HG03571 (cell line): ENCODE results near the gene SCLY.

Source experiments
- ATAC-seq: cut with Tn5 transposase; IDR thresholded peaks from one replicate; pipeline ENCODE4 v1.9.1; 2021; ENCODE audit not compliant: unreplicated experiment

Gene SCLY

DNA sequence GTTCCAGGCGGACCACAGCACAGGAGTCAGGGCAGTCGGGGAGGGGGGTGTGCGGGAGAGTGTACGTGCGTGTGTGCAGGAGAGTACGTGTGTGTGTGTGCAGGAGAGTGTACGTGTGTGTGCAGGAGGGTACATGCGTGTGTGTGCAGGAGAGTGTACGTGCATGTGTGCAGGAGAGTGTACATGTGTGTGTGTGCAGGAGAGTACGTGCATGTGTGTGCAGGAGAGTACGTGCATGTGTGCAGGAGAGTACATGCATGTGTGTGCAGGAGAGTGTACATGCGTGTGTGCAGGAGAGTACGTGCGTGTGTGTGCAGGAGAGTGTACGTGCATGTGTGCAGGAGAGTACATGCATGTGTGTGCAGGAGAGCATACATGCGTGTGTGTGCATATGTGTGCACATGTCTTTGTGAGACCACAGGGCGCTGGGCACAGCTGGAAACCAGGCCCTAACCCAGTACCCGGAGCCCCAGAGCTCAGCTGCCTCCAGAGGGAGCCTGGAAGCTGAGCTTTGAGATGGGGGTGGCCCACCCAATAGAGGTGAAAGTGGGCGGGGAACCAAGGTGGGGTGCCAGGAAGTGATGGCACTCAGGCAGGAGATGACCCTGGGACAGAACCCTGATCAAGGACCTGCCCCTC is 63.8 kb downstream of the SCLY start:
- ATAC-seq, result no peak

DNA sequence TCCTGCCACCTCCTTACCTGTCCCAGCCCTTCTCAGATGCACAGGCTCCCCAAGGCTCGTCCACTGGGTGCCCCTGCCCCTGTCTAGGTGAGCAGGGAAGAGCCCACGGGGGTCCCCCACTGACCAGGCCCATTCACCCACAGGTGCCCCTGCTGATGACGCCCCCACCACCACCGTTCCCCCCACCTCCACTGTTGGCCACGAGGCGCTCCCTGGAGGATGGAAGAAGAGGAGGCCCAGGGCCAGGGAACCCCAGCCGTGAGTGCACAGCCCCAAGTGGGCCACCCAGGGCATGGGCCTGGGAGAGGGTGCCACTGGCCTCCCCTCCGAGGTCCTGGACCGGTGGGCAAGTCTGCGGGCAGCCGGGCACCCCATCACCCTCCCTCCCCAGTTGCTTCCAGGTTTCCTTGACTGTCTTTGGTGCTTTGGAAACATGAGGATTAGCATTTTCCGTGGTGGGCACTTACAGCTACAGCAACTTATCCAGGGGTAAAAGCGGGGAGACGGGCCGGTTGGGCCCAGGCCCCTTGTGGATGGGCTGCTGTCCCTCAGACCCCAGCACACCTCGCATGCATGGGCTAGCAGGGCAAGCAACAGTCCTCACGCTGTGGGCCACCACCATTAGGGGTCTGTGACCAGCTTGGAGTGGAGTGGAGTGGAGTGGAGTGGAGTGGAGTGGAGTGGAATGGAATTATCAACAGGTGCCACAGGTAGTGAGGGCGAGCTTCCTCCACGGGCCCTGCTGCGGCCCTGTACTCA is 64.5 kb downstream of the SCLY start:
- ATAC-seq, result no peak

DNA sequence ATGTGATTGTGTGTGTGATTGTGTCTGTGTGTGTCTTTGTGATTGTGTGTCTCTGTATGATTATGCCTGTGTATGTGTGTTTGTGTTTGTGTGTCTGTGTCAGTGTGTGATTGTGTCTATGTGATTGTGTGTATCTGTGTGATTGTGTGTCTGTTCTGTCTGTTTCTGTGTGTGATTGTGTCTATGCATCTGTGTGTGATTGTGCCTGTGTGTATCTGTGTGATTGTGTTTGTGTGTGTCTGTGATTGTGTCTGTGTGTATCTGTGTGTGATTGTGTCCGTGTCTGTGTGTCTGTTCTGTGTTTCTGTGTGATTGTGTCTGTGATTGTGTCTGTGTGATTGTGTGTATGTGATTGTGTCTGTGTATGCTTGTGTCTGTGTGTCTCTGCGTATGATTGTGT is 65.5 kb downstream of the SCLY start:
- no peak for ATAC-seq

DNA sequence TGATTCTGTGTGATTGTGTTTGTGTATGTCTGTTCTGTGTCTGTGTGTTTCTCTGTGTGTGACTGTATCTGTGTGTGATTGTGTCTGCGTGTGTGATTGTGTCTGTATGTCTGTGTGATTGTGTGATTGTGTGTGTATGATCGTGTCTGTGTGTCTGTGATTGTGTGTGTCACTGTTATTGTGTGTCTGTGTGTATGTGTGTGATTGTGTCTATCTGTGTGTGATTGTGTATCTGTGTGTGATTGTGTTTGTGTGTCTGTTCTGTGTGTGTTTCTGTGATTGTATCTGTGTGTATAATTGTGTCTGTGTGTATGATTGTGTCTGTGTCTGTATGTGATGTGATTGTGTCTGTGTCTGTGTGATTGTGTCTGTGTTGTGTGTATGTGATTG is 66.0 kb downstream of the SCLY start:
- ATAC-seq, result no peak

DNA sequence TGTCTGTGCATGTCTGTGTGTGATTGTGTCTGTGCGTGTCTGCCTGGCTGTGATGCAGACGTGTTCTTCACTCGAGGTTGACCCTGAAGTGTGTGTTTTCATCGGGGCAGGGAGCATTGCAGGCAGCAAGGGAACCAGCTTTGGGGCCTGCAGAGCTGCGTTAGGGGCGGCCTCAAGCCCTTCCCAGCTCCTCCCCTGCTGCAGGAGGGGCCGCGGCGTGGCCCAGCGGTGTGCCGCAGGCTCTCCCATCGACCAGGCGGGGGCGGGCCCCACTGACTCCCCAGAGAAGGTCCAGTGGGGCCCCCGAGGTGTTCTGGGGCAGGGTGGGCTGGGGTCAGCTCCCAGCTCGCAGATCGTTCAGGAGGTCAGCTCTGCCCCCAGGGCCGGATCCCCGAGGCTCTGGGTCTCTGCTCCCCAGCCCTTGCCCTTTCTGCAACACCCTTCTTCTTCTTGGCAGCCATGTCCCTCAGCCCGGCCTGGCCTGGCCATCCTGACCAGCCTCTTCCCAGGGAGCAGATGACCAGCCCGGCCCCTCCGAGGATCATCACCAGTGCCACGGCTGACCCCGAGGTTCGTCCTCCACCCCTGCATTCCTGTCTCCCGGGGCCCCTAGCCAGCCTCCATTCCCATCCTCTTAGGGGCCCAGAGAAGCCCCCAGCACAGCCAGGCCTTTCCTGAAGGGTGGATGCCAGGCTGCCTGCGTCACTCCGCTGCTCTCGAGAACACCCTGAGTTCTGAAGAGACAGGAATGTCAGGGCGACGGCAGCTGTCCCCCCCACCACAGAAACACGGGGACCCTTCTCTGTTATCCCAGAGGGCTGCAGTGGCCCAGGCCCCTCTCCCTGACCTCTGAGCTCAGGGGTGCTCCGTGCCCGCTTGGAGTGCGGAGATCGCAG is 66.6 kb downstream of the SCLY start:
- no peak for ATAC-seq

DNA sequence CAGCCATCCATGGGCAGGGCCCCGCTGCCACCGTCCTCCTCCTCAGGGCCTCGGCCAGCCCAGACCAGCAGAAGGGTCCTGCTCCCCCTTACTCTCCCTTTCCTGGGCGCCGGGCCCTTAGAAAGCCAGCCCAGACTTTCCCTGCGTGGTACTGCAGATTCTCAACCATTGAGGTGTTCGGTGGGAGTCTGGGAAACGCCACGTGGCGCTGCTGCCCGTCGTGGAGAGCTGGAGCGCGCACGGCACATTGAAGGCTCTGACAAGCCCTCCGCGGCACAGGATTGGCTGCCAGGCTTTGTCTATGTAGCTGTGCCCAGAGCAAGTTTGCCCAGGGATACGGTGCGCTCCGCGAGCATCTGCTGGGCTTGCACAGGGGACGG is 67.2 kb downstream of the SCLY start:
- no peak for ATAC-seq

DNA sequence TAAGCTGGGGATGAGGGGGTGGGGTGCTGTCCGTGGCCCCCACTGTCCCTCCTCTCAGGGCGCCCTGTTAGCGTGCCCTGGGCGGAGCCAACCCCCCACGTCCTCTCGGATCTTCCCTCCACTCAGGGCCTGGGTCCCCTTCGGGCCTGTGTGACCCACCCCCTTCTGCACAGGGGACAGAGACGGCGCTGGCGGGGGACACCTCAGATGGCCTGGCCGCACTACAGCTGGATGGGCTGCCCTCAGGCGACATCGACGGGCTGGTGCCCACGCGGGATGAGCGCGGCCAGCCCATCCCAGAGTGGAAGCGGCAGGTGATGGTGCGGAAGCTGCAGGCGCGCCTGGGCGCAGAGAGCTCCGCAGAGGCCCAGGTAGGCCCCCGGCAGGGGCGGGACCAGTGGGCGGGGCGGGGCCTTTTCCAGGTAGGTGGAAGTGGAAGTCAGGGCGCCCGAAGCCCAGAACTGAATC is 67.8 kb downstream of the SCLY start:
- no peak for ATAC-seq

DNA sequence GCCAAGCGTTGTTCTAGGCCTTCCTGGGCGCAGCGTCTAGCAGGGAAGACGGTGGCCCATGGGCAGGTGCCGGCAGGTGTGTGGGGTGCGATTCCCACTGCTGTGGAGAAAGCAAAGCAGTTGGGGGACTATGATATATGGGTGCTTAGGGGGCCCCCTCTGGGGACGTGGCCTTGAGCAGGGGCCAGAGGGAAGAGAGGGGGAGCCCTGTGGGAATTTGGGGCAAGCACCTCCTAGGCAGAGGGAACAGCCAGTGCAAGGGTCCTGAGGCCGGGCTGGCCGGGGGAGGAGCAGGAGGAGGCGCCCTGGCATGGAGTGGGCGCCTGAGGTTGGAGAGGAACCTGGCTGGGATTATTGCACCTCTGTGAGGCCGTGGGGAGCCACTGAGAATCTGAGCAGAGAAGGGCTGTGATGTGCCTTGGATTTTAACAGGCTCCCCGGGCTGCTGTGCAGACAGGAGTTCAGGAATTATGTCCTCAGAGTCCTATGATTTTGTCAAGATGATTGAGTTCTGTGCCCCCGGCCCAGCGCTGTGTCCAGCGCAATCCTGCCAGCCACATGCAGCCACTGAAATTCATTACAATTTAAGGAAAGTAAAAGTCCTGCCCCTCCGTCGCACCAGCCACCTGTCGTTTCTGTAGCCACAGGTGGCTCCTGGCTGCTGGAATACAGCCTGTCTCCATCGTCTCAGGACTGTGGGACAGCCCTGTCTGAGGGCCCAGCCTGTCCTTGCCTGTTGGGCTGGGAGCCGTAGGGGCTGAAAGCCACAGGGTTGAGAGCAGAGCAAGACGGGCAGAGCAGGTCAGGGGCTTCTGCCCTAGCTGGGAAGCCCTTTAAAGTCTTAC is 68.6 kb downstream of the SCLY start:
- ATAC-seq, result no peak

DNA sequence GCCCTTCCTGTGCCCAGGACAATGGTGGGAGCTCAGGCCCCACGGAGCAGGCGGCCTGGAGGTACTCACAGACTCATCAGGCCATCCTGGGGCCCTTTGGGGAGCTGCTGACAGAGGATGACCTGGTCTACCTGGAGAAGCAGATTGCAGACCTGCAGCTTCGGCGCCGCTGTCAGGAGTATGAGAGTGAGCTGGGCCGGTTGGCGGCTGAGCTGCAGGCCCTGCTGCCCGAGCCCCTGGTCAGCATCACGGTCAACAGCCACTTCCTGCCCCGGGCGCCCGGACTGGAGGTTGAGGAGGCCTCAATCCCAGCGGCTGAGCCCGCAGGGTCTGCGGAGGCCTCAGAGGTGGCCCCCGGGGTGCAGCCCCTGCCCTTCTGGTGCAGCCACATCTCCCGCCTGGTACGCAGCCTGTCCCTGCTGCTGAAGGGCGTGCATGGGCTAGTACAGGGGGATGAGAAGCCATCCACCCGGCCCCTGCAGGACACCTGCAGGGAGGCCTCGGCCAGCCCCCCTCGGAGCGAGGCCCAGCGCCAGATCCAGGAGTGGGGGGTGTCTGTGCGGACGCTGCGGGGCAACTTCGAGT is 69.4 kb downstream of the SCLY start:
- ATAC-seq, result no peak

DNA sequence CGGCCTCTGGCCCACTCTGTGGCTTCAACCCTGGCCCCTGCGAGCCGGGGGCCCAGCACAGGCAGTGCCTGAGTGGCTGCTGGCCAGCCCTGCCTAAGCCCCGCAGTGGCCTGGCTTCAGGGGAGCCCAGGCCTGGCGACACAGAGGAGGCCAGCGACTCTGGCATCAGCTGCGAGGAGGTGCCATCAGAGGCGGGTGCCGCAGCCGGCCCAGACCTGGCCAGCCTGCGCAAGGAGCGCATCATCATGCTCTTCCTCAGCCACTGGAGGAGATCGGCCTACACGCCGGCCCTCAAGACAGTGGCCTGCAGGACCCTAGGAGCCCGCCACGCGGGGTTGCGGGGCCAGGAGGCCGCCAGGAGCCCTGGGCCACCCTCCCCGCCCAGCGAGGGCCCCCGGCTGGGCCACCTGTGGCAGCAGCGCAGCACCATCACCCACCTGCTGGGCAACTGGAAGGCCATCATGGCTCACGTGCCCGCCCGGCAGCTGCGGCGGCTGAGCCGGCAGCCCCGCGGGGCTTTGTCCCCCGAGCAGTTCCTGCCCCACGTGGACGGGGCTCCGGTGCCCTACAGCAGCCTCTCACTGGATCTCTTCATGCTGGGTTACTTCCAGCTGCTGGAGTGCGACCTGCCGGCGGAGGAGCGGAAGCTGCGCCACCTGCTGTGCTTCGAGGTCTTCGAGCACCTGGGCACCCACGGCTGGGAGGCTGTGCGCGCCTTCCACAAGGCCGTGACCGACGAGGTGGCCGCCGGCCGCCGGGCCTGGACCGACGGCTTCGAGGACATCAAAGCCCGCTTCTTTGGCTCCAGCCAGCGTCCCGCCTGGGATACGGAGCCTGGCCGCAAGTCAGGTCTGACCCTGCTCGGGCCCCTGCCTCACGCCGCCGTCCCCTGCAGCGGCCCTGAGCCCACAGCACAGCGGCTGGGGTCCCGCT is 70.2 kb downstream of the SCLY start:
- ATAC-seq, result no peak

DNA sequence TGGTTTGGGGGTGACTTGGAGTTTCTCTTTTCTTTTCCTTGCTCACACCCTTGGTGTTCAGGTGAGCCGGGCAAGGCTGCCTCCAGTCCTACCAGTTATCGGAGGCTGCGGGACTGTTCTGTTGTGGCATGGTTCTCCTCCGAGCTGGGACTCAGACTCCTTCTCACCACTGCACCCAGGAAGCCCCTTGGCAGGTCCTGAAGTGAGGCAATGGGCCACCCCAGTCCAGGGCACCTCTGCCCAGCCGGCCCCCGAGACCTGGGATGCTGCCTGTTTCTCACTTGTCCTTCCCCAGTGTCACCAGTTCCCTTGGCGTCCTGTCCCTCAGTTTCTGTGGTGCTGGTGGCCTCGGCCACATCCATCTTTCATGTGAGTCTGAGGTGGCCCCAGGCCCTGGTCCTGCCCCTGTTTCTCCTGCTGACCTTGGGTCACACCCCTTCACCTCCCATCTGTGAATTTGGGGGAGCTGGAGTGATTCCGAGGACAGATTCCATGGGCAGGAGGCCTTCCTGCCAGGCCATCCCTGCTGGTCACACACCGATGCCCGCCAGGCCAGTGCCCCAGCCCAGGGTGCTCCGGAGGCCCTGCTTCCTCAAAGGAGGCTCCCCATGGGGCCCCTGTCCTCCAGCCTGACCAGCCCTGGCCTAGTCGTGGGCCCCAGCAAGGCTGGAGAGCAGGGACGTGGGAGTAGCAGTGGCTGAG is 71.1 kb downstream of the SCLY start:
- ATAC-seq, result no peak

DNA sequence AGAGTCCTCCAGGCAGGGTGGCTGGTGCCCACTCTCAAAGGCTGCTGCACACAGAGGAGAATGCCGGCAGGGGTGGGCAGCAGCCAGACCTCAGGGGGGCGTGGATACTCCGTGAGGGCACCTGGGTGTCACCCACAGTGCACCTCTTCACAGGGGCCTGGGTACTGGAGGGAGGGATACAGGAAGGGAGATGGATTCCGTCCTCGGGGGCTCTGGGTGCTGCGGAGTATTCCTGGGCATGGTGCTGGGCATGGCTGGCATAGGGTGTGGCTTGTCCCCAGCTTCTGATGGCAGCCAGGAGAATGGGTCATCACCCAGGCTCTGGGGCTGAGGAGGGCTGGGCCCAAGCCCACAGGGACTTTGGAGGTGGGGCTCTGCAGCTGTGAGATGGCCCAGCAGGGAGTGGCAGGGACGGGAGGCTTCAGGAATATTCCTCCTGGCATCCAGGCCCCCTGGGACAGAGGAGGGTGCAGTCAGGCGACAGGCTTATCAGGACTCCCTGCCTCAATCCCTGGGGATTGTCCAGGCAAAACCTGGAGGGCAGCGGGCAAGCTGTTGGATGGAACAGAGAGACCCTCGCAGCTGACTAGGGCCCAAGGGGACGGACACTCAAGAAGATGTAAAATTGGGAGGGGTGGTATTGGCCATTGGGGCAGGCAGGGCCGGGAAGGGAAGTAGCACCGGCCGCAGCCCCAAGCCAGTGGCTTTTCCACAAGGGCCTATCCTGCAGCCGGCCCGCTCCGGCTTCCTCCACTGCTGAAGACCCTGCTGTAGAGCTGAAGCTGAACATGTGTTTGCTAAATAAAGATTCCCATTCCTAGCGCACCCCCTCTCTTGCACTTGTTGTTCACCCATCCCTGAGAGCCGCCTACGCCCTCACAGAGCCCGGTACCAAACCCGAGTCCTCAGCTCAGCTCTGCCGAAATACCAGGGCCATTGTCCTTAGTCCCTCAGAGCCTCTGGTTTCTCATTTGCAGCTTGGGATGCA is 72.0 kb downstream of the SCLY start:
- no peak for ATAC-seq

DNA sequence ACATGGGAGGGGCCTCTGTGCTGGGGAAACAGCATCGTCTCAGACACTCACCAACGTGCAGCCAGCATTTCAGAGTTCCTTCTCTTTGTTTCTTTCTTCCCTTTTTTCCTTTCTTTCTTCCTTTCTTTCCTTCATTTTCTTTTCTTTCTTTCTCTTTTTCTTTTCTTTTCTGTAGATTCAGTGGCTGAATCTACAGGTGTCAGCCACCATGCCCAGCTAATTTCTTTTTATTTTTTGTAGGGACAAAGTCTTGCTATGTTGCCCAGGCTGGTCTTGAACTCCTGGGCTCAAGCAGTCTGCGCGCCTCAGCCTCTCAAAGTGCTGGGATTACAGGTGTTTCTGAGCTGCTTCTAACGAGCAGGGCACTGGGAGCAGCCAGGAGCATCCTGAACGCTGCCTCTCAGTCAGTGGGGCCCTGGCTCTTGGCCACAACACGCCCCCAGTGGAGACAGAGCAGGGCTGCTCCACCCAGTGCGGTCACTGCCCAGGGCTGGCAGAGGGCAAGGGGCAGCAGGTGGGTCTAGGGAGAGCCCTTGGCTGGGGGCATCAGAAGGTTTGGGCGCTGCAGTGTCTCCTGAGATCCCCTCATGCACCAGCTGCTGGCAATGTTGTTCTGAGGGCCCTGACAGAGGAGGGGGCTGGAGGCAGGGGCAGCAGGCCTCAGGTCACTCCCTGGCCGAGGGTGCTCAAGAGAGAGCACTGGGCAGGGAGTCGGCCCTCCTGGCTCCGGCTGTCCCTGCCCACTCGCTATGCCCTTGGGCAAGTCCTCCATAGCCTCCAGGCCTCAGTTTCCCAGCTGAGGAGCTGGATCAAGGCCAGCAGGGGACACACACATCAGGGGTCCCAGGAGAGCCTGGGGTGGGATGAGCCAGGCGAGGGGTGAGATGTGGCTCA is 72.9 kb downstream of the SCLY start:
- no peak for ATAC-seq

DNA sequence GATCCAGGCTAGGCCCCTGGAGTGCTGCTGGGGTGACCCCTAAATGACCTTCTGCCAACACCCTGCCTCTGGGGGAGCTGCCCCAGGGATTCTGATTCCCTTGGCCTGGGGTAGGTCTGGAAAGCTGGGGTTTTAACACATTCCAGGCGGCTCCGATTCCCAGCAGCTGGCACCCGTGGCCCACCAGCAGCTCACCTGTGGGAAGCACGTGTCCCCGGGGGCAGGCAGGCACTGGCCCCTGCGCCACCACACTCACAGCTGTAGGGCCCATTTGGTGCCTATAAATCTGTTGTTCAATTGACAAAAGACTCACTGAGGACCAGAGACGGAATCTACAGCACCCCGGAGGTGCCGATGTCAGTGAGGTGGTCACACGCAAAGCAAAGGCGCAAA is 73.6 kb downstream of the SCLY start:
- no peak for ATAC-seq

DNA sequence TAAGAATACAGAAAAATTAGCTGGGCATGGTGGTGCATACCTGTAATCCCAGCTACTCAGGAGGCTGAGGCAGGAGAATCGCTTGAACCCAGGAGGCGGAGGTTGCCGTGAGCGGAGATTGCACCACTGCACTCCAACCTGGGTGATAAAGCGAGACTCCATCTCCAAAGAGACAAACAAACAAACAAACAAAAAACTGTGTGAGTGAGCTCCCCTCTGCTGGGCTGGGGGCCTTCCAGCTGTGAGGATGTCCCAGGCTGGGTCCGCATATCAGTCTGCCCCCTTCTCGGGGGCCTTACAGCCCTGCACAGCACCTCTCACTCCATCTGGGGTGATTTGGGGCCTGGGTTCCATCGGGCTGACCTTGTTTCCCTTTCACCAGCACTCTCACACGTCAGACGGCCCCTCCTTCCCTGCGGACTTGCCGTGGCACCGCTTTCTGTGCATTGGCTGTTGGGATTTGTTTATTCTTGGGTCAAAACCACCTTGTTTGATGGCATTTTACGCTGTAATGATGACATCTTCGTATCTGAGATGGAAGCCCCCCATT is 74.9 kb downstream of the SCLY start:
- no peak for ATAC-seq

DNA sequence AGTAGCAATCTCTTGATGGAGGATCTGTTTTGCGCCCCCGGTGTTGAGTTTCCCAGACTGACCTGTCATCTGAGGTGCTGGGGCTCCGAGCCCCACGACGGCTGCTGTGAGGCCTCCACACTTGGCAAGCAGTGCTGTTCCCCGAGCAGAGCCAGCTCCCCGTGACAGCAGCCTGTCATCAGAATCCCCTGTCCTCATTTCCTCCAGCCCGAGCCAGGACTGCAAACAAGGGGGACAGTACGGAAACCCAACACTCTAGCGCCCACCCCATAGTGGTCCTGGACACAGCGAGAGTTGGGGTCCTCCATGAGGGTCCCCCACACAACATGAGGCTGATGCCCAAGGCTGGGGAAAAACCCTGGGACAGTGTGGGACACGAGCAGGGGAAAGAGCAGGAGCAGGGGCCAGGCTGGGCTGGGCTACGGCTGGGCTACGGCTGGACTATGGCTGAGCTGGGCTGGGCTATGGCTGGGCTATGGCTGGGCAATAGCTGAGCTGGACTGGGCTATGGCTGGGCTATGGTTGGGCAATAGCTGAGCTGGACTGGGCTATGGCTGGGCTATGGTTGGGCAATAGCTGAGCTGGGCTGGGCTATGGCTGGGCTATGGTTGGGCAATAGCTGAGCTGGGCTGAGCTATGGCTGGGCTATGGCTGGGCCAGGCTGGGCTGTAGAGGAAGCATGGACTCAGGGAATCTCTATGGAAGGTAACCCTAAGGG is 76.2 kb downstream of the SCLY start:
- no peak for ATAC-seq
